ENCODE results near the gene MLXIPL.
"Not testable (repeated sequence)": the region's sequence is repeated elsewhere in the genome, so short reads cannot be mapped to it uniquely, and the experiment has no call there.

Gene MLXIPL

DNA sequence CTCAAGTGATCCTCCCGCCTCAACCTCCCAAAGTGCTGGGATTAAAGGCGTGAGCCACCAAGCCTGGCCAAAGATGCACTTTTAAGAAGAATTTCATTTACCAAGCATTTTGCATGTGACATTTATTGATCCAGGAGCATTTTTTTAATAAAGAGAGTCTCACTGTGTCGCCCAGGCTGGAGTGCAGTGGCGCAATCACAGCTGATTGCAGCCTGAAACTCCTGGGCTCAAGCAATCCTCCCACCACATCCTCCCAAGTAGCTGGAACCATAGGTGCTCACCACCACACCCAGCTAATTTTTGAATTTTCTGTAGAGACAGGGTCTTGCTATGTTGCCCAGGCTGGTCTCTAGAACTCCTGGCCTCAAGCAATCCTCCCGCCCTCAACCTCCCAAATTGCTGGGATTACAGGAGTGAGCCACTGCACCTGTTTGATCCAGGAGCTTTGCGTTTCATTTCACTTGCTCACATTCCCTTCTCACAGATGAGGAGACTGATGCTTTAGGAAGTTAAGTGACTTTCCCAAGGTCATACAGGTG, 41.6 kb downstream of the MLXIPL start:
- no peak for DNase-seq (ENCODE audit: low read depth in 2 of 2, low spot score in 1 of 2)

DNA sequence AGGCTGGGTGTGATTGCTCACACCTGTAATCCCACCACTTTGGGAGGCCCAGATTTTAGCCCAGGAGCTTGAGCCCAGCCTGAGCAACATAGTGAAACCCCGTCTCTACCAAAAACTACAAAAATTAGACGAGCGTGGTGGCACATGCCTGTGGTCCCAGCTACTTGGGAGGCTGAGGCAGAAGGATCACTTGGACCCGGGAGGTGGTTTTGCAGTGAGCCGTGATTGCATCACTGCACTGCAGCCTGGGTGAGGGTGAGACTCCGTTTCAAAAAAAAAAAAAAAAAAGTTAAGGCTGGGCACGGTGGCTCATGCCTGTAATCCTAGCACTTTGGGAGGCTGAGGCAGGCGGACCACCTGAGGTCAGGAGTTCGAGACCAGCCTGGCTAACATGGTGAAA, 43.3 kb downstream of the MLXIPL start:
- not testable (repeated sequence) for DNase-seq (ENCODE audit: low read depth in 2 of 2, low spot score in 1 of 2)

DNA sequence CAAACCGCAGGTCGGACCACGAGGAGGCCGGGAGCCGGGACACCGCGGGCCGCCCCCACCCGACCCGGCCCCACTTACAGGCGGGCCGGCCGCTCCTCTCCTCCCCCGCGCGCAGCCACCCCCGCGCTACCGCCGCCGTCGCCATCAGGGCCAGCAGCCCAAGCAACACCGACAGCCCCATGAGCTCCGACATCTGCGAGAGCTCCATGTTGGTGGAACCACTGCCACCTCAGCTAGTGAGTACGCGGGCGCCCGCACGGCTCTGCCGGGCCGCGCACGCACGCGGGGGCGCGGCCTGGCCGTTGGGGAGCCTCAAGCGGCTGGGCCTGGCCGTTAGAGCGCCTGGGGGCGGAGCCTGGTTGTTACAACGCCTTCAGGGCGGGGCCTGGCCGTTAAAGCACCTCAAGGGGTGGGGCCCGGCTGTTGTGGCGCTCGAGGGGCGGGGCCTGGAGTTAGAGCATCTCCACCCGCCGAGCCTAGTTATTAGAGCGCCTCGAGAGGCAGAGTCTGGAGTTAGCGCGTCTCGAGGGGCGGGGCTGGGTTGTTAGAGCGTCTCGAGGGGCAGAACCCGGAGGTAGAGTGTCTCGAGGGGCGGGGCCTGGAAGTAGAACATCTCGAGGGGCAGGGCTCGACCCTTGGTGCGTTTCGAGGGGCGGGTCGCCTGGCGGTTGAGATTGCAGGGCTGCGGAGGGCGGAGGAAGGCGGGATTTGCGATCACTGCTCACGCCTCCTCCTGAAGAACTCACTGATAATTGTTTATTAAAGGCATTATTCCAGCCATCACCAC, 45.8 kb downstream of the MLXIPL start, which contains the start of gene TBL2:
Gene TBL2 (minus strand): TSS at position 238 of the 787 bp plus-strand sequence. CDS start 30 bp downstream, at position 208.
- DNase-seq (ENCODE audit: low read depth in 2 of 2, low spot score in 1 of 2), result peak; percentile 94 to 97

- DNase-seq (ENCODE audit: low read depth in 2 of 2, low spot score in 1 of 2), result no peak
Observed at GRCh38 chr7:73577627-73578341, 46.5 kb downstream of the MLXIPL start.

DNA sequence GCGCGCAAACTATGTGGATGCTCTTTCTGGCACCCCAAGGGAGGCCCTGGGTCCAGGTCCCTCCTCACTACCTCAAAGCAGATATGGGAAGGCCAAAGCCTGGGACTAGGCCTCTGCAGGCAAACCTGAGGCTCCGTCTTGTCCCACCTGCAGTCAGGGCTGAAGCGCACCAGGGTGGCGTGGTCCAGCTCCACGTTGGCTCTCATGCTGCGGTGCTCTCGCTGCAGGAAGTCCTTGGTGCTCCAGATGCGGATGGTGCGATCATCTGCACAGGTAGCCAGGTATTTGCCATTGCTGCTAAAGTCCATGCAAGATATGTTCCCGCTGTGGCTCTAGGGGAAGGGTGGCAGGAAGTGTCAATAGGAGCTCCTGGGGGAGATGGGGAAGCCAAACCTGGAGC, 50.5 kb downstream of the MLXIPL start:
- DNase-seq (ENCODE audit: low read depth in 2 of 2, low spot score in 1 of 2), result no peak

DNA sequence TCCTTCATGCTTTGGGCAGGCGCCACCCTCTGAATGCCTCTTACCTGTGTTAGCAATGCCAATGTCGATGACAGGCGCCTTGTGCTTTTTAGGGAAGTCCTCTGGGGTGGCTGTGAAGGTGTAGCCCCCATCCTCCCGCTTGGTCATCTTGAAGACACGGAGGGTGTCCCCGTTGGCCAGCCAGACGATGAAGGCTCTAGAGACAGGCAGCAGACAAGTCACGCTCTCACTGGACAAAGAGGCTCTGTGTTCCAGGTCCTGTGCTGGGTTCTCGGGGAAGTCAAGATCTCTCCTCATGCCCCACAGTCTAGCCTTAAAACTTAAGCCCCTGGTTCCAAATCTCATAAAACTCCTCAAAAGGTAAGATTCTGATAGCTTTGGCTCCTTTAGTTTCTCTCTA, 51.0 kb downstream of the MLXIPL start:
- DNase-seq (ENCODE audit: low read depth in 2 of 2, low spot score in 1 of 2), result no peak

DNA sequence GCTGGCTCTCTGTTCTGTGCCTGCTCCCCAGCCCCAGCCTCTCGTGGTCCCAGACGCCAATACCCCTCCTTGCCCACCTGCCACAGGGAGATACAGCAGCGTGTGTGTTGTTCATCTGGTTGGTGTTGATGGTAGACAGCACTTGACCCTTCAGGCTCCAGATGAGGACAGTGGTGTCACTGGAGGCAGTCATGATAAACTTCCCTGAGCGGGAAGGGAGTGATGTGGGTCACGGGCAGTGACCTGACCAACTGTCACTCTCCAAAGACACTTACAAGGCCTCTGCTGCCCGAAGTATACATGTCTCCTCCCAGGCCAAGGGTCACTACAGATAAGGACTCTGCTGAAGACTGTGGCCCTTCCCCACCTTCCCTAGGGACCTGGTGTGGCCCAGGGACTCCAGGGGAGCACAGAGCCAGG, 51.5 kb downstream of the MLXIPL start:
- DNase-seq (ENCODE audit: low read depth in 2 of 2, low spot score in 1 of 2), result no peak

- DNase-seq (ENCODE audit: low read depth in 2 of 2, low spot score in 1 of 2), result no peak
Observed at GRCh38 chr7:73570977-73571376, 53.3 kb downstream of the MLXIPL start.

GRCh38 chr7:73570521-73570920, 53.8 kb downstream of the MLXIPL start:
- no peak for DNase-seq (ENCODE audit: low read depth in 2 of 2, low spot score in 1 of 2)

- DNase-seq (ENCODE audit: low read depth in 2 of 2, low spot score in 1 of 2), result no peak
Observed at GRCh38 chr7:73569042-73569608, 55.2 kb downstream of the MLXIPL start.

- no peak for DNase-seq (ENCODE audit: low read depth in 2 of 2, low spot score in 1 of 2)
Observed at GRCh38 chr7:73567846-73568685, 56.3 kb downstream of the MLXIPL start.

DNA sequence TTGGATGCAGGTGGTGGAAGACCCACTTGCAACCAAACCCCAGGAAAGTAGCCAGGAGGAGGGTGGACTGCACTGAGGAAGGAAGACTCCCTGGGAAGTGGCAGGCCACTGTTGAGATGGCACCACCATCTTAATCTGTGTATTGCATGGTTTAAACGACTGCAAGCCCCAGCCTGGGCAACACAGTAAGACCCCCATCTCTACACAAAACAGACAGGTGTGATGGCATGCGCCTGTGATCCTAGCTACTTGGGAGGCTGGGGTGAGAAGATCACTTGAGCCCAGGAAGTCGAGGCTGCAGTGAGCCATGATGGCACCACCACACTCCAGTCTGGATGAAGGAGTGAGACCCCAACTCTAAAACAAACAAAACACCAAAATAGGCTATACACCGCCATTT, 57.2 kb downstream of the MLXIPL start:
- no peak for DNase-seq (ENCODE audit: low read depth in 2 of 2, low spot score in 1 of 2)

DNA sequence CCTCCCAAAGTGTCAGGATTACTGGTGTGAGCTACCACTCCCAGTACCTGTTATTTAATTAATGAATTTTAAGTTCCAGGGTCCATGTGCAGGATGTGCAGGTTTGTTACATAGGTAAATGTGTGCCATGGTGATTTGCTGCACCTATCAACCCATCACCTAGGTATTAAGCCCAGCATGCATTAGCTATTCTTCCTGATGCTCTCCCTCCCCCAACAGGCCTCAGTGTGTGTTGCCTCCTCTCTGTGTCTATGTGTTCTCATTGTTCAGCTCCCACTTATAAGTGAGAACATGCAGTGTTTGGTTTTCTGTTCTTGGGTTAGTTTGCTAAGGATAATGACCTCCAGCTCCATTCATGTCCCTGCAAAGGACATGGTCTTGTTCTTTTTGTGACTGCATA, 57.9 kb downstream of the MLXIPL start:
- DNase-seq (ENCODE audit: low read depth in 2 of 2, low spot score in 1 of 2), result not testable (repeated sequence)

GRCh38 chr7:73565675-73566340, 58.5 kb downstream of the MLXIPL start:
- DNase-seq (ENCODE audit: low read depth in 2 of 2, low spot score in 1 of 2), result no peak

DNA sequence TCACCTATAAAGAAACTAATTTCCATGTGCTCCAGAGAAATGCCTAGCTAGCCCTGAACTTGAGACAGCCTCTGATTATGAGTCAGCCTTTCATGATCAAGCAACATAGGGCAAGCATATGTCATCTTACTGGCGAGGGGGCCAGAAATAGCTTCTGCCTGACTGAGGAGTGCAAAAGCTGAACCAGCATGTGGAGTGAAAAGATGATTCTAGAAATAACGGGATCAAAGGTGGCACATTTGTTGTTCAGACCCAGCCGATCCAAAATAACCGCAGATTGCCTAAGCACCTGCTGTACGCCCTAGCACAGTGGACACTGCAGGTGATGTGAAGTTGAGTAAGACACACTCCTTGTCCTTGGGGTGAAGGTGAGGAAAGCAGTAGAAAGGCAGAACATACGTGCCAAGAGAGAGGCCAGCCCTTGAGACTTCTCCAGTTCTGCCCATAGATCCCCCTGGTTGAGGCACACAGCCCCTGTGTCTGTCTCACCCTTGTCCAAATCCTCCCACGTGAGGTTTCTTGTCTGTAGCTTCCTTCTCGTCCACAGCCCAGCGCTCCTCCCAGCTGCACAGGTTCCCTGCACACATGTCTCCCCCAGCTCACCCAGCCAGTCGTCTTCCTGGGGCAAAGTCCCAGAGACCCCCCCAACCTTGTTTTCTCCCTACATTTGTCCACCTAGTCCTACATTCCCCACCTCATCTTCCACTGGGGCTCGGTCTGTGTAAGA, 64.0 kb downstream of the MLXIPL start:
- no peak for DNase-seq (ENCODE audit: low read depth in 2 of 2, low spot score in 1 of 2)

GRCh38 chr7:73557397-73558257, 66.7 kb downstream of the MLXIPL start, which contains the start of gene BCL7B:
Gene BCL7B, minus strand, starts transcription at chr7:73557690. Its CDS starts 112 bp downstream, at chr7:73557578.
- DNase-seq (ENCODE audit: low read depth in 2 of 2, low spot score in 1 of 2), result peak; percentile 30 to 56

- peak; percentile 61 to 83 for DNase-seq (ENCODE audit: low read depth in 2 of 2, low spot score in 1 of 2)
Observed at GRCh38 chr7:73557108-73557396, 67.3 kb downstream of the MLXIPL start.

- no peak for DNase-seq (ENCODE audit: low read depth in 2 of 2, low spot score in 1 of 2)
Observed at GRCh38 chr7:73556208-73557107, 67.9 kb downstream of the MLXIPL start.
